PC-3 (cell line): ENCODE results near the gene VAPA. TPM values are rescaled to one million over a fixed set of nuclear protein-coding genes. Genes with fewer than 3 reads are reported as not detected.

Source experiments
- ATAC-seq: fragments of 200-7000 bp; cut with Tn5 transposase; 2 replicates; pipeline ENCODE4 v1.9.1; 2020; ENCODE audit warnings: mild to moderate bottlenecking, moderate library complexity
- BruUV-seq: library from RNA; stranded (reverse); fragments of 400-500 nt; replicated peaks from 2 replicates; lab custom pipeline; 2021; lab: Mats Ljungman, UMichigan
- CTCF ChIA-PET: fragments of 300-600 bp; sonication (Branson Sonifier 250); formaldehyde crosslinking; loops from one replicate; lab custom pipeline; 2022; ENCODE audit warnings: antibody characterized with exemption; lab: Charles Lee
- POLR2A ChIA-PET: fragments of 300-600 bp; sonication (Branson Sonifier 250); formaldehyde crosslinking; loops from one replicate; lab custom pipeline; 2022; ENCODE audit warnings: antibody characterized with exemption; ENCODE audit not compliant: unreplicated experiment; lab: Charles Lee
- DNase-seq: peaks from one replicate; pipeline ENCODE4 v3.0.0-alpha.2; 2015
- H2AFZ ChIP-seq: fragments of 300-600 bp; sonication (generic); 2 replicates; pipeline ENCODE4 v1.6.0; 2016; ENCODE audit warnings: antibody characterized with exemption, low read length
- H3F3A ChIP-seq: fragments of 300-600 bp; sonication (generic); one replicate; pipeline ENCODE4 v1.6.0; 2017; ENCODE audit warnings: antibody characterized with exemption, low read length, control low read depth, mild to moderate bottlenecking; ENCODE audit not compliant: unreplicated experiment
- H3K27ac ChIP-seq: fragments of 300-600 bp; sonication (generic); 2 replicates; pipeline ENCODE4 v1.5.1; 2016; ENCODE audit warnings: mild to moderate bottlenecking, low read length
- H3K27me3 ChIP-seq: fragments of 300-600 bp; sonication (generic); 2 replicates; pipeline ENCODE4 v1.6.1; 2016; ENCODE audit warnings: low read length, mixed read lengths
- H3K36me3 ChIP-seq: fragments of 300-600 bp; sonication (generic); 2 replicates; pipeline ENCODE4 v1.6.1; 2016; ENCODE audit warnings: low read depth, mixed run types, low read length, mixed read lengths
- H3K4me1 ChIP-seq: fragments of 300-600 bp; sonication (generic); 2 replicates; pipeline ENCODE4 v1.5.1; 2016; ENCODE audit warnings: low read length; ENCODE audit not compliant: insufficient read depth
- H3K4me2 ChIP-seq: fragments of 300-600 bp; sonication (generic); 2 replicates; pipeline ENCODE4 v1.6.0; 2016; ENCODE audit warnings: low read length
- H3K4me3 ChIP-seq: fragments of 300-600 bp; sonication (generic); 2 replicates; pipeline ENCODE4 v1.5.1; 2016; ENCODE audit warnings: mild to moderate bottlenecking, low read length, mixed read lengths
- H3K79me2 ChIP-seq: fragments of 300-600 bp; sonication (generic); 2 replicates; pipeline ENCODE4 v1.6.1; 2017; ENCODE audit warnings: low read length, mixed read lengths
- H3K9ac ChIP-seq: fragments of 300-600 bp; sonication (generic); 2 replicates; pipeline ENCODE4 v1.6.0; 2016; ENCODE audit warnings: mild to moderate bottlenecking, low read length
- H3K9me2 ChIP-seq: fragments of 300-600 bp; sonication (generic); replicated peaks from 2 replicates; pipeline ENCODE4 v1.6.1; 2016; ENCODE audit warnings: mixed run types, low read length, mixed read lengths
- H3K9me3 ChIP-seq: fragments of 300-600 bp; sonication (generic); 2 replicates; pipeline ENCODE4 v1.6.1; 2016; ENCODE audit warnings: low read length, mixed read lengths
- H4K20me1 ChIP-seq: fragments of 300-600 bp; sonication (generic); 2 replicates; pipeline ENCODE4 v1.6.1; 2016; ENCODE audit warnings: low read length, mixed read lengths
- EZH2 ChIP-seq: fragments of 300-600 bp; sonication (generic); IDR thresholded peaks from one replicate; pipeline ENCODE4 v1.6.1; 2017; ENCODE audit warnings: antibody characterized with exemption, mild to moderate bottlenecking, low read length; ENCODE audit not compliant: unreplicated experiment
- EZH2phosphoT487 ChIP-seq: fragments of 300-600 bp; sonication (generic); IDR thresholded peaks from 2 replicates; pipeline ENCODE4 v1.6.1; 2018; ENCODE audit warnings: mild to moderate bottlenecking, antibody characterized with exemption, low read length, borderline replicate concordance
- intact Hi-C: fragments of 100-400 bp; cut with micrococcal nuclease; formaldehyde crosslinking; loops from 2 replicates; pipeline ENCODE4 v1.9.0; 2023
- total RNA-seq: library from RNA; depleted of rRNA; stranded (reverse); fragments of >200 nt; gene quantifications from 2 replicates; pipeline ENCODE4 v1.2.3, GENCODE V29; 2014
- TF ChIP-seq, protein P1 (sequence below): fragments of 300-600 bp; sonication (generic); conservative IDR thresholded peaks from 2 replicates; pipeline ENCODE4 v1.5.1; 2017; ENCODE audit warnings: antibody characterized with exemption, low read depth, mild to moderate bottlenecking, low read length

The VAPA gene
- total RNA-seq, 1 experiment from 2014 or later, result 281 TPM

DNA sequence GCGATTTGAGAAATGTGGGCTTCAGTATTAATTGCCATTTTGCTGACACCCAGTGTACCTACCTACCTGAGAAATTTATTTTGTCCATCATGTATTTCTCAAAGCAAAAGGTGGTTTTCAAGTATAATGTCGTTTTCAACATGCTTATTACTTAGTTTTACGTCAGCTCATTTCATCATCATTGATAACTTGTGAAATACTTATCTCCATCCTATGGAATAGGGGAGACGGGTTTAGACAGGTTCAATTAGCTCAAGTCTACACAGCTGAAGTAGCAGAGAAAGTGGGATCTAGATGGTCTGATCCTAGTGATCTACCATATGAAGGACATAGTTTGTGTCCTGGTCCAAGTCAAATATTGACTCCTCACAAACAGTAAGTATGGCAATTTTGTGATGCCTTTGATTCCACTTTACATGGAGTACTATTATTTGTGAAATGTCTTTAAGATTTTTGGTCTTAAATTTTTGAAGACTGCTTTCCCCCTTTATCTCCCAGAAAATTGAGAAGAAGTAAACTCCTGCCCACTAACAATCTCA, 45.1 kb downstream of the VAPA start:
- Histone ChIP-seq H3K4me3 (no peak overlapping the region), H3K9me3 (no peaks in the 10 kb centered on the region), H3K4me1 (no peaks in the 10 kb centered on the region), H3F3A (no peaks in the 10 kb centered on the region), H2AFZ (no peak overlapping the region), H3K9me2 (no peaks in the 10 kb centered on the region), H3K4me2 (no peak overlapping the region), H3K79me2 (no peaks in the 10 kb centered on the region), H3K27ac (no peak overlapping the region), H3K9ac (no peak overlapping the region), H3K27me3 (no peaks in the 10 kb centered on the region), H4K20me1 (peaks cover 3% of the 10 kb centered on the region; the same call in 1 of the 2 replicates), H3K36me3 (peaks cover 11% of the 10 kb centered on the region)
- ChIA-PET CTCF (no interaction called here), POLR2A (no interaction called here)
- TF ChIP-seq EZH2 (no peak), EZH2phosphoT487 (no peak)
- TF ChIP-seq, protein P1, sequence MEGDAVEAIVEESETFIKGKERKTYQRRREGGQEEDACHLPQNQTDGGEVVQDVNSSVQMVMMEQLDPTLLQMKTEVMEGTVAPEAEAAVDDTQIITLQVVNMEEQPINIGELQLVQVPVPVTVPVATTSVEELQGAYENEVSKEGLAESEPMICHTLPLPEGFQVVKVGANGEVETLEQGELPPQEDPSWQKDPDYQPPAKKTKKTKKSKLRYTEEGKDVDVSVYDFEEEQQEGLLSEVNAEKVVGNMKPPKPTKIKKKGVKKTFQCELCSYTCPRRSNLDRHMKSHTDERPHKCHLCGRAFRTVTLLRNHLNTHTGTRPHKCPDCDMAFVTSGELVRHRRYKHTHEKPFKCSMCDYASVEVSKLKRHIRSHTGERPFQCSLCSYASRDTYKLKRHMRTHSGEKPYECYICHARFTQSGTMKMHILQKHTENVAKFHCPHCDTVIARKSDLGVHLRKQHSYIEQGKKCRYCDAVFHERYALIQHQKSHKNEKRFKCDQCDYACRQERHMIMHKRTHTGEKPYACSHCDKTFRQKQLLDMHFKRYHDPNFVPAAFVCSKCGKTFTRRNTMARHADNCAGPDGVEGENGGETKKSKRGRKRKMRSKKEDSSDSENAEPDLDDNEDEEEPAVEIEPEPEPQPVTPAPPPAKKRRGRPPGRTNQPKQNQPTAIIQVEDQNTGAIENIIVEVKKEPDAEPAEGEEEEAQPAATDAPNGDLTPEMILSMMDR, result no peak
- intact Hi-C loops, result no loop called here
- BruUV-seq, result no TSS peak
- DNase-seq (no peak), ATAC-seq (no peak)

DNA sequence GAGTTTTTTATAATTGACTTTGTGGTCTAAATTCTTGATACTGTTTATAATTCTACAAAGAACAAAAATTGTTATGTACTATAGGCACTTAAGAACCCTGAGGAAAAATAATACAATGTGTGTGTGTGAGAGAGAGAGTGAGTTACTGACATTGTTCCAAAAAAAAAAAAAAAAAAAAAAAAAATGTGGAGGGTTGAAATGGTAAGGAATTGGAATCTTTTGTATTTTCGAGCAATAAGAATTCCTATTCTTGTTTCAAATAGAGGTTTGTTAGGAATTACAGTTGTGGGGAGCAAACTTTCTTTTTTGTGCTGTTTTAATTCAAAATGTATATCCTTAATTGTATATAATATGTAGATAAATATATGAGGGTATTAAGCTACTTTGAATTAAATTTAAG, 45.7 kb downstream of the VAPA start:
- peaks cover 5% of the 10 kb centered on the region for H3K36me3 ChIP-seq
- H3K9me2 ChIP-seq, result no peaks in the 10 kb centered on the region
- no peak for DNase-seq
- POLR2A ChIA-PET, result no interaction called here
- H3K79me2 ChIP-seq, result no peaks in the 10 kb centered on the region
- no peak overlapping the region for H3K27ac ChIP-seq
- H3K27me3 ChIP-seq, result no peaks in the 10 kb centered on the region
- H3K4me1 ChIP-seq, result no peaks in the 10 kb centered on the region
- no peak overlapping the region for H2AFZ ChIP-seq
- H3K9ac ChIP-seq, result no peak overlapping the region
- intact Hi-C loops, result no loop called here
- TF ChIP-seq EZH2 (no peak), EZH2phosphoT487 (no peak)
- TF ChIP-seq, protein P1, result no peak
- CTCF ChIA-PET, result no interaction called here
- no peak overlapping the region for H3K4me3 ChIP-seq
- H3K9me3 ChIP-seq, result no peaks in the 10 kb centered on the region
- peaks cover 3% of the 10 kb centered on the region; the same call in 1 of the 2 replicates for H4K20me1 ChIP-seq
- no peaks in the 10 kb centered on the region for H3F3A ChIP-seq
- H3K4me2 ChIP-seq, result no peak overlapping the region
- no TSS peak for BruUV-seq
- no peak for ATAC-seq

DNA sequence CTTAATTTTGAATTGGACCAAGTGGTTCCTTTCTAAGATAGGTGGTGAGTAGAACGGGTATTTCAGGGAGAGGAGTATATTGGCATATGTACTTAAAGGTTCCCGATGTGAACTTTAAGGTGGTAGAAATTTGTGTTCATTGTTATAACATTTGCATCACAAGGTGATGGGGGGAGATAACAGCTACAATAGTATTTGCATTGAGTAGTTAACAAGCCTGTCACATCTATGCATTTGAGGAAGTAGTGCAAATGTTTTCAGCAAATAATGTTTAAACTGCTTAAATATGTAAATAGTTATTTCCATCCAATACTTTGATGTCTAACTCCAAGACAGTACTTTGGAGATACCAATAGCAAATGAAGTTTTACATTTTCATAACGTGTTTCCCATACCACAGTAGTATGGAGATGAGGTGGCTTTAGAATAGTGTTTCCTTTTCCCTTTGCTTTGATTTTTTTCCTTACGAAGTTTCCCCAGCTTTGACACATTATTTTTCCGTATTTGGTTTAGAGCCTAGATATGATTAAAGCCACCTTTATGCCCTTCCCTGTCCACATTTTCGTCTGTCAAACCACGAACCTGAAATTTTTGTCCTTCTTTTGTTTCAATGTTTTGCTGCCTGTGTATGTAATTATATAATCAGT, 46.6 kb downstream of the VAPA start:
- no peak overlapping the region for H3K9ac ChIP-seq
- H3K4me2 ChIP-seq, result no peak overlapping the region
- no peak overlapping the region for H3K4me3 ChIP-seq
- intact Hi-C loops, result no loop called here
- H3K4me1 ChIP-seq, result no peaks in the 10 kb centered on the region
- no peak overlapping the region for H3K27ac ChIP-seq
- ATAC-seq (no peak), DNase-seq (no peak)
- no peaks in the 10 kb centered on the region for H3F3A ChIP-seq
- H3K9me3 ChIP-seq, result no peaks in the 10 kb centered on the region
- no peaks in the 10 kb centered on the region for H3K36me3 ChIP-seq
- H2AFZ ChIP-seq, result no peak overlapping the region
- ChIA-PET POLR2A (no interaction called here), CTCF (no interaction called here)
- H3K9me2 ChIP-seq, result no peaks in the 10 kb centered on the region
- H3K27me3 ChIP-seq, result no peaks in the 10 kb centered on the region
- H4K20me1 ChIP-seq, result peaks cover 3% of the 10 kb centered on the region
- TF ChIP-seq, protein P1, result no peak
- no peak for TF ChIP-seq EZH2
- H3K79me2 ChIP-seq, result no peaks in the 10 kb centered on the region
- no TSS peak for BruUV-seq
